Heart left ventricle (tissue), 13 donors: ENCODE results near the gene RSKR.

Source experiments
- POLR2A ChIP-seq, 2 donors: fragments of 450-650 bp; IDR thresholded peaks; one replicate each; pipeline ENCODE4 v1.6.1; 2017; ENCODE audit warnings: antibody characterized with exemption in 2 of 2, mild to moderate bottlenecking in 2 of 2, moderate library complexity in 2 of 2
- TF ChIP-seq, protein P1 (sequence below), 12 donors: fragments of 200-600 bp; sonication (generic) in 4 of 12; IDR thresholded peaks; one replicate each; pipeline versions ENCODE4 v1.5.0 to v1.8.0; 2018 to 2022; ENCODE audit warnings: antibody characterized with exemption in 12 of 12, mild to moderate bottlenecking in 5 of 12
- donor health status: ischemic (EF 13 %, LVEDD 7.1; RV severe dilation, severe dysfunction).
- donor health status: DM: no; HTN: yes; CAD: no.
- donor health status: DM: no; HTN: no; CAD: no.
- donor health status: ischemic (EF 25% LVEDD 6.9; RV normal size, moderate dysfunction).
- donor health status: ischemic (EF 25% LVEDD 5.7; RV mildly dilated, moderate dysfunction).
- donor health status: ischemic (EF 35%, LVEDD 5.7; RV mildly dilated, moderate dysfunction).
- donor health status: nonischemic (EF 11% LVEDD 7.7; RV severe dilation, severe dysfunction).
- donor health status: DM: yes; HTN: yes; CAD: no.
- donor health status: PGD.
- donor health status: ischemic (EF 29% LVEDD 5.4; RV normal size, mild dysfunction).
- donor health status: nonischemic (EF 23%, LVEDD 6.1; RV moderate dilation, normal function).

GRCh38 chr17:28563475-28563874, 50.5 kb downstream of the RSKR start:
- TF ChIP-seq, protein P1, sequence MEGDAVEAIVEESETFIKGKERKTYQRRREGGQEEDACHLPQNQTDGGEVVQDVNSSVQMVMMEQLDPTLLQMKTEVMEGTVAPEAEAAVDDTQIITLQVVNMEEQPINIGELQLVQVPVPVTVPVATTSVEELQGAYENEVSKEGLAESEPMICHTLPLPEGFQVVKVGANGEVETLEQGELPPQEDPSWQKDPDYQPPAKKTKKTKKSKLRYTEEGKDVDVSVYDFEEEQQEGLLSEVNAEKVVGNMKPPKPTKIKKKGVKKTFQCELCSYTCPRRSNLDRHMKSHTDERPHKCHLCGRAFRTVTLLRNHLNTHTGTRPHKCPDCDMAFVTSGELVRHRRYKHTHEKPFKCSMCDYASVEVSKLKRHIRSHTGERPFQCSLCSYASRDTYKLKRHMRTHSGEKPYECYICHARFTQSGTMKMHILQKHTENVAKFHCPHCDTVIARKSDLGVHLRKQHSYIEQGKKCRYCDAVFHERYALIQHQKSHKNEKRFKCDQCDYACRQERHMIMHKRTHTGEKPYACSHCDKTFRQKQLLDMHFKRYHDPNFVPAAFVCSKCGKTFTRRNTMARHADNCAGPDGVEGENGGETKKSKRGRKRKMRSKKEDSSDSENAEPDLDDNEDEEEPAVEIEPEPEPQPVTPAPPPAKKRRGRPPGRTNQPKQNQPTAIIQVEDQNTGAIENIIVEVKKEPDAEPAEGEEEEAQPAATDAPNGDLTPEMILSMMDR (IDR thresholded peaks at IDR 0.05), result no peak
- no peak for TF ChIP-seq POLR2A (IDR thresholded peaks at IDR 0.05)
